DMS153 (cell line): ENCODE measurements around the gene QPCTL.
"Not testable (repeated sequence)": the region's sequence is repeated elsewhere in the genome, so short reads cannot be mapped to it uniquely, and the experiment has no call there.

Experiments used
- DNase-seq: peaks from one replicate; lab custom pipeline; 2025; lab: John Stamatoyannopoulos, UW

The QPCTL gene

GRCh38 chr19:45717131-45717982 lies 24.9 kb downstream of the QPCTL start:
- DNase-seq, result peak; percentile 99

GRCh38 chr19:45717983-45718650 lies 25.7 kb downstream of the QPCTL start:
- DNase-seq, result no peak

DNA sequence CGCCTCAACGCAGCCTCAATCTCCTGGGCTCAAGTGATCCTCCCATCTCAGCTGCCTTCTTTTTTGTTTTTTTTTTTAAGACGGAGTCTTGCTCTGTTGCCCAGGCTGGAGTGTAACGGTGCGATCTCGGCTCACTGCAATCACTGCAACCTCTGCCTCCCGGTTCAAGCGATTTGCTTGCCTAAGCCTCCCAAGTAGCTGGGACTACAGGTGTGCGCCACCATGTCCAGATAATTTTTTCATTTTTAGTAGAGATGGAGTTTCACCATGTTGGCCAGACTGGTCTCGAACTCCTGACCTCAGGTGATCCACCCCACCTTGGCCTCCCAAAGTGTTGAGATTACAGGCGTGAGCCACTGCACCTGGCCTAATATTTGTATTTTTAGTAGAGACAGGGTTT lies 27.6 kb downstream of the QPCTL start:
- DNase-seq, result not testable (repeated sequence)

DNA sequence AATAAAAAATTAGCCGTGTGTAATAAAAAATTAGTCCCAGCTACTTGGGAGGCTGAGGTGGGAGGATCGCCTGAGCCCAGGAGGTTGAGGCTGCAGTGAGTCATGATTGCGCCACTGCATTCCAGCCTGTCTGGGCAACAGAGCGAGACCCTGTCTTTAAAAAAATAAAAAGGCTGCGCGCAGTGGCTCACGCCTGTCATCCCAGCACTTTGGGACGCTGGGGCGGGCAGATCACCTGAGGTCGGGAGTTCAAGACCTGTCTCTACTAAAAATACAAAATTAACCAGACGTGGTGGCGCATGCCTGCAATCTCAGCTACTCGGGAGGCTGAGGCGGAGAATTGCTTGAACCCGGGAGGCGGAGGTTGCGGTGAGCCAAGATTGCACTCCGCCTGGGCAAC lies 36.2 kb downstream of the QPCTL start:
- not testable (repeated sequence) for DNase-seq

- DNase-seq, result no peak
These were observed 37.4 kb downstream of the QPCTL start for GRCh38 chr19:45729800-45730290.

GRCh38 chr19:45730368-45731288 lies 38.2 kb downstream of the QPCTL start, which contains the start of gene FBXO46:
Gene FBXO46 (minus strand): TSS chr19:45730896. CDS start chr19:45713495, 17,401 bp downstream.
- DNase-seq, result peak; percentile 99

DNA sequence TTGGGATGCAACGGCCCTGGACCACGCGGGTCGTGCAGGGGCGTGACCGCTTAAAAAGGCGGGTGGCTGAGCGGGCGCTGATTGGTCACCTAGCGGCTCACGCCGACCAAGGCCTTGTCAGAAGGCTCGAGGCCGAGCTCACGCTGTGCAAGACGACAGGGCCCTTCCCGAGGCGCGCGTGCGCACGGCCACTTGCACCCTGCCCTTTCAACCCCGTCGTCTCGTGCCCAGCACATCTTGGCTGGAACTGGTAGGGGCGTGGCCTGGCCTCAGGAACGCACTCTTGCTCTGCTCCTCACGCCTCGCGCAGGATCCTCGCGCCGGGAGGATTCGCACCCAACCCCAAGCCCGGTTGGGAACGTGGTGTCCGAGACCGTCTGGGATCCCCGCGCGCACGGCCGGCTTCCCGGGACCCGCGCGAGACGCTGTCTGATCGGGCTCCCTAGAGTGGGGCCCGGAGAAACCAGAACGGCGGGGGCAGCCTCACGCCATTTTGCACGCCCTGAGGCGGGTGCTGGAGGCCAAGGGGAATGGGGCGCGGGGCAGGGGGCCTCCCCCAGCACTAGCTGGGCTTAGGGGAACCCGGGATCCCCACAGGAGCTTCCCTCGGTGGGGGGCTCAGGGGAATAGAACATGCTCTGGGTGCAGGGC lies 40.8 kb downstream of the QPCTL start, which contains the start of gene MEIOSIN:
Gene MEIOSIN, plus strand, starts transcription at position 280 of the 651 bp plus-strand sequence. CDS start 1,938 bp downstream, outside the sequence.
- no peak for DNase-seq

GRCh38 chr19:45739498-45740439 lies 47.3 kb downstream of the QPCTL start:
- no peak for DNase-seq

- no peak for DNase-seq
These were observed 50.5 kb downstream of the QPCTL start for GRCh38 chr19:45742969-45743368.

- DNase-seq, result no peak
These were observed 53.1 kb downstream of the QPCTL start for GRCh38 chr19:45745606-45746005.

- DNase-seq, result no peak
These were observed 54.4 kb downstream of the QPCTL start for GRCh38 chr19:45746866-45747265.

DNA sequence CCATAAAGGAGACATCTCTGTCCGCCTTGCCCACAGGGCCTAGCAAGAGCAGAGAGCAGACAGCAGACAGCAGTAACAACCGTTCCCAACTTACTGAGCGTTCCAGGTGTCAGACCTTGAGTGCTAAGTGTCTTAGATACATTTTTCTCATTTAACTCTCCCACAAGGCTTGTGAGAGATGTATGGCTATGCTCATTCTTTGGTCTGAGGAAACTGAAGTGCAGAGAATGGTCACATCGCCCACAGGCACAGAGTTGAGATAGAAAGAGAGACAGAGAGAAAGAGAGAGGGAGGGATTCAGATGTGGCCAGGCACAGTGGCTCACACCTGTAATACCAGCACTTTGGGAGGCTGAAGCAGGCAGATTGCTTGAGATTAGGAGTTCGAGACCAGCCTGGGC lies 55.0 kb downstream of the QPCTL start:
- no peak for DNase-seq

- DNase-seq, result not testable (repeated sequence)
These were observed 59.0 kb downstream of the QPCTL start for GRCh38 chr19:45751483-45751882.

GRCh38 chr19:45752639-45753038 lies 60.2 kb downstream of the QPCTL start:
- DNase-seq, result no peak

GRCh38 chr19:45753548-45753947 lies 61.1 kb downstream of the QPCTL start:
- DNase-seq, result no peak
